ENCODE results near the gene TBCEL.

GRCh38 chr11:120994091-120994859 lies 29.6 kb upstream of the TBCEL start:
- no peak for TF ChIP-seq CTCF (IDR thresholded peaks at IDR 0.05)
- TF ChIP-seq POLR2A (IDR thresholded peaks at IDR 0.05) = no peak

All from Peyer's patch (tissue), 4 donors.